ENCODE data around the gene GOLGA1. TPM values are rescaled to one million over a fixed set of nuclear protein-coding genes. Genes with fewer than 3 reads are reported as not detected.

Gene GOLGA1
- polyA plus RNA-seq, 3 donors = 3.1 to 15.7 (median 8.0) TPM

DNA sequence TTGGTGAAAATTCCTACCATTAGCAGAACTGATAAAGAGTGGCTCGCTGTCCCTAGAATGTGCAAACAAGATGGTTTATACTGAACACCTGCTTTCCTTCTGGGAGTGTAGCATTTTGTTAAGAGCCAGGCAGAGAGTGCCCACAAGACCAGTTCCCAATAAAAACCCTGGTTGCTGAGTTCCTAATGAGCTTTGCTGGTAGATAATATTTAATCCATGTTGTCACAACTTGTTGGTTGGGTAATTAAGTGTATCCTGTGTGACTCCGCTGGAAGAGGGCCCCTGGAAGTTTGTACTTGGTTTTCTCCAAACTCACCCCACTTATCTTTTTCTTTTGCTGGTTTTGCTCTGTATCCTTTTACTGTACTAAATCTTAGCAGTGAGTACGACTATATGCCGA is 39.5 kb upstream of the GOLGA1 start:
- no peak for DNase-seq
- H3K9me3 Mint-ChIP-seq = no peaks in the 10 kb centered on the region
- TF ChIP-seq, protein P1, sequence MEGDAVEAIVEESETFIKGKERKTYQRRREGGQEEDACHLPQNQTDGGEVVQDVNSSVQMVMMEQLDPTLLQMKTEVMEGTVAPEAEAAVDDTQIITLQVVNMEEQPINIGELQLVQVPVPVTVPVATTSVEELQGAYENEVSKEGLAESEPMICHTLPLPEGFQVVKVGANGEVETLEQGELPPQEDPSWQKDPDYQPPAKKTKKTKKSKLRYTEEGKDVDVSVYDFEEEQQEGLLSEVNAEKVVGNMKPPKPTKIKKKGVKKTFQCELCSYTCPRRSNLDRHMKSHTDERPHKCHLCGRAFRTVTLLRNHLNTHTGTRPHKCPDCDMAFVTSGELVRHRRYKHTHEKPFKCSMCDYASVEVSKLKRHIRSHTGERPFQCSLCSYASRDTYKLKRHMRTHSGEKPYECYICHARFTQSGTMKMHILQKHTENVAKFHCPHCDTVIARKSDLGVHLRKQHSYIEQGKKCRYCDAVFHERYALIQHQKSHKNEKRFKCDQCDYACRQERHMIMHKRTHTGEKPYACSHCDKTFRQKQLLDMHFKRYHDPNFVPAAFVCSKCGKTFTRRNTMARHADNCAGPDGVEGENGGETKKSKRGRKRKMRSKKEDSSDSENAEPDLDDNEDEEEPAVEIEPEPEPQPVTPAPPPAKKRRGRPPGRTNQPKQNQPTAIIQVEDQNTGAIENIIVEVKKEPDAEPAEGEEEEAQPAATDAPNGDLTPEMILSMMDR (IDR thresholded peaks at IDR 0.05) = no peak
- WGBS (ENCODE audit: insufficient coverage) = 86% methylated on average over 1 of the region's 4 CpGs
- H3K4me1 Mint-ChIP-seq = no peaks in the 10 kb centered on the region
- no peak overlapping the region for H3K4me3 Mint-ChIP-seq
- H3K36me3 Mint-ChIP-seq = peaks cover 10 to 20% of the 10 kb centered on the region in 2 donors
- Histone ChIP-seq H3K36me3 (replicated peaks in 1 of 2; ENCODE audit: control insufficient read depth in 1 of 2, insufficient read depth in 2 of 2, low read length in 2 of 2) (peaks cover 0 to 4% of the 10 kb centered on the region in 2 donors), H3K4me1 (ENCODE audit: control insufficient read depth in 1 of 2, insufficient read depth in 2 of 2, low read length in 2 of 2) (no peaks in the 10 kb centered on the region), H3K27me3 (ENCODE audit: control insufficient read depth in 2 of 2, insufficient read depth in 2 of 2, low read length in 2 of 2) (no peaks in the 10 kb centered on the region), H3K4me2 (replicated peaks; ENCODE audit: extremely low read depth, low read length, poor library complexity, severe bottlenecking) (no peak overlapping the region), H4K20me1 (ENCODE audit: insufficient read depth, low read length) (no peaks in the 10 kb centered on the region), H3K79me2 (ENCODE audit: insufficient read depth, low read length) (no peaks in the 10 kb centered on the region), H2AFZ (ENCODE audit: insufficient read depth, low read depth, low read length, poor library complexity, severe bottlenecking) (no peak overlapping the region), H3K9ac (ENCODE audit: insufficient read depth, low read length, poor library complexity, severe bottlenecking) (no peak overlapping the region), H3K27ac (ENCODE audit: low read depth in 1 of 2, low read length in 2 of 2) (no peak overlapping the region), H3K9me3 (replicated peaks in 1 of 2; ENCODE audit: control insufficient read depth in 1 of 2, insufficient read depth in 1 of 2, low read length in 2 of 2) (no peaks in the 10 kb centered on the region), H3K4me3 (replicated peaks in 1 of 3; ENCODE audit: low read depth in 2 of 3, low read length in 3 of 3) (no peak overlapping the region)
- peaks cover 0 to 2% (median 0%) of the 10 kb centered on the region in 3 donors for H3K27me3 Mint-ChIP-seq (ENCODE audit: low read depth in 3 of 3)
- no peak overlapping the region for H3K27ac Mint-ChIP-seq
- intact Hi-C loops (cut with micrococcal nuclease) = no loop called here

DNA sequence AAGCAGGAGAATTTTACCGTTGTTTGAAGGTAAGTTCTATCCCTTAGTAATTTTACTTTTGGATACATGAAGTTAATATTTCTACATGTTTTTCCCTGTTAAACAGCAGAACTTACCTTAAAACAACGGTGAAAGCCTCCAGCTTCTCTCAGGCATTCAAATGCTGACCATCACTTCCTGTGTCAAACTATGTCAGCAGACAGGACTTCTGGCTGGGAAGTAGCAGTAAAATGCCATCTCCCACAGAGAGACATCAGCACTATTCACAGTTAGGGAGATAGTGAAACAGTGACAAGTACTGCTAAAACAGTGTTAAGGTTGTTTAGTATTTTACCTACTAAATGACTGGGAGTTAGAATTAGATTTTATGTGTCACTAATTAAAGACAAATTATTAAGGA is 34.2 kb upstream of the GOLGA1 start:
- Mint-ChIP-seq H3K4me3 (no peak overlapping the region), H3K27ac (no peak overlapping the region), H3K4me1 (peaks cover 11% of the 10 kb centered on the region), H3K9me3 (no peaks in the 10 kb centered on the region), H3K36me3 (peaks cover 16 to 18% of the 10 kb centered on the region in 2 donors), H3K27me3 (ENCODE audit: low read depth in 3 of 3) (peaks cover 0 to 2% (median 0%) of the 10 kb centered on the region in 3 donors)
- DNase-seq = no peak
- Histone ChIP-seq H3K9me3 (replicated peaks in 1 of 2; ENCODE audit: control insufficient read depth in 1 of 2, insufficient read depth in 1 of 2, low read length in 2 of 2) (no peaks in the 10 kb centered on the region), H3K9ac (ENCODE audit: insufficient read depth, low read length, poor library complexity, severe bottlenecking) (no peak overlapping the region), H3K4me2 (replicated peaks; ENCODE audit: extremely low read depth, low read length, poor library complexity, severe bottlenecking) (no peak overlapping the region), H3K36me3 (replicated peaks in 1 of 2; ENCODE audit: control insufficient read depth in 1 of 2, insufficient read depth in 2 of 2, low read length in 2 of 2) (no peaks in the 10 kb centered on the region), H3K4me1 (ENCODE audit: control insufficient read depth in 1 of 2, insufficient read depth in 2 of 2, low read length in 2 of 2) (peaks cover 4 to 5% of the 10 kb centered on the region in 2 donors), H2AFZ (ENCODE audit: insufficient read depth, low read depth, low read length, poor library complexity, severe bottlenecking) (no peak overlapping the region), H4K20me1 (ENCODE audit: insufficient read depth, low read length) (no peaks in the 10 kb centered on the region), H3K79me2 (ENCODE audit: insufficient read depth, low read length) (no peaks in the 10 kb centered on the region), H3K4me3 (replicated peaks in 1 of 3; ENCODE audit: low read depth in 2 of 3, low read length in 3 of 3) (no peak overlapping the region), H3K27me3 (ENCODE audit: control insufficient read depth in 2 of 2, insufficient read depth in 2 of 2, low read length in 2 of 2) (no peaks in the 10 kb centered on the region), H3K27ac (ENCODE audit: low read depth in 1 of 2, low read length in 2 of 2) (no peak overlapping the region)
- WGBS (ENCODE audit: insufficient coverage) = no CpG with 5 or more reads among the region's 2 CpGs
- TF ChIP-seq, protein P1 (IDR thresholded peaks at IDR 0.05) = no peak
- intact Hi-C loops (cut with micrococcal nuclease) = no loop called here
